ENCODE measurements around the gene ATG16L2. TPM values are rescaled to one million over a fixed set of nuclear protein-coding genes. Genes with fewer than 3 reads are reported as not detected.
A peak's percentile ranks its signal among the peaks of the same experiment; 100 is the strongest.

Gene ATG16L2
- total RNA-seq, 4 donors from 2014 or later = 8.3 to 27.9 (median 16.5) TPM

DNA sequence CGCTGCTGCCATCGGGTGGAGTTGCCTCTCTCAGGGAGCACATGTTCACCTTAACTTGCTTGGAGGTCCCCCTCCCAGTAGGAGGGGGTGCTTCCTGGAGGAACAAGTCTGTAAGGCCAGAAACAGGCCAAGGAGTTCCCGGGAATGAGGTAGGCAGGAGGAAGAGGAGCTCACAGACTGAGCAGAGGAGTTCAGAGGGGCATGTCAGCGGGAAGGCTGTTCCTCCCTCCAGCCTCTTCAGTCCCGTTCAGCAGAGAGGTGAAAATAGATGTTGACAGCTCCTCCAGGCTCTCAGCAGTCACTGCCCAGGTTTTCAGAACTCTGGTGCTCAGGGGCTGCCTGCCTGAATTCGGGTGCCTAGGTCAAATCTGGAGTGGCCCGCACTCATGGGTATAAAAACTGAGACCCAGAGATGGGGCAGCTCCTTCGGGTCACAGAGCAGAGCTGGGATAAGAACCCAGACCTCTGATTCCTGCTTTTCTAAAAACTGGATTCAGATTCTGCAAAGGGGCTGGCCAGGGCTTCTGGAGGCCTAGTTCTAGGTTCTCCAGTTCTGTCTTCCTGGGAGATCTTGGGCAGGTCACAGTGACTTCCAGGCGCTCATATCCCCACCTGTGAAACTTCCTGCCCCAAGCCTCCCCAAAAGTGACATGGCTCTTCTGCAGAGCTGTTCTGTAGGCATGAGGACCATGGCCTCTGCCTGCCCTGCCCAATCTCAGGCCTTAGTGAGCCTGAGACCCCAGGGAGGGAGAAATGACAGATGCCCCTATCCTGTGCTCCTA lies 18.3 kb downstream of the ATG16L2 start:
- peaks cover 2 to 59% (median 31%) of the 10 kb centered on the region in 3 donors for H3K4me1 ChIP-seq
- no peak overlapping the region for H3K4me3 ChIP-seq
- TF ChIP-seq, protein P1, sequence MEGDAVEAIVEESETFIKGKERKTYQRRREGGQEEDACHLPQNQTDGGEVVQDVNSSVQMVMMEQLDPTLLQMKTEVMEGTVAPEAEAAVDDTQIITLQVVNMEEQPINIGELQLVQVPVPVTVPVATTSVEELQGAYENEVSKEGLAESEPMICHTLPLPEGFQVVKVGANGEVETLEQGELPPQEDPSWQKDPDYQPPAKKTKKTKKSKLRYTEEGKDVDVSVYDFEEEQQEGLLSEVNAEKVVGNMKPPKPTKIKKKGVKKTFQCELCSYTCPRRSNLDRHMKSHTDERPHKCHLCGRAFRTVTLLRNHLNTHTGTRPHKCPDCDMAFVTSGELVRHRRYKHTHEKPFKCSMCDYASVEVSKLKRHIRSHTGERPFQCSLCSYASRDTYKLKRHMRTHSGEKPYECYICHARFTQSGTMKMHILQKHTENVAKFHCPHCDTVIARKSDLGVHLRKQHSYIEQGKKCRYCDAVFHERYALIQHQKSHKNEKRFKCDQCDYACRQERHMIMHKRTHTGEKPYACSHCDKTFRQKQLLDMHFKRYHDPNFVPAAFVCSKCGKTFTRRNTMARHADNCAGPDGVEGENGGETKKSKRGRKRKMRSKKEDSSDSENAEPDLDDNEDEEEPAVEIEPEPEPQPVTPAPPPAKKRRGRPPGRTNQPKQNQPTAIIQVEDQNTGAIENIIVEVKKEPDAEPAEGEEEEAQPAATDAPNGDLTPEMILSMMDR (IDR thresholded peaks at IDR 0.05) = no peak
- TF ChIP-seq POLR2A (IDR thresholded peaks at IDR 0.05) = no peak
- TF ChIP-seq POLR2AphosphoS5 (IDR thresholded peaks at IDR 0.05) = no peak
- no peak for TF ChIP-seq EP300 (IDR thresholded peaks at IDR 0.05)
- 20 to 56% methylated on average over 1 to 3 of the region's 9 CpGs for whole genome bisulfite sequencing, 2 donors (ENCODE audit: low coverage in 1 of 2)
- ATAC-seq = no peak
- H3K36me3 ChIP-seq = peaks cover 0 to 28% of the 10 kb centered on the region in 2 donors
- no peaks in the 10 kb centered on the region for H3K27me3 ChIP-seq
- H3K9me3 ChIP-seq = no peaks in the 10 kb centered on the region
- peak overlapping the region in 3 of 4 donors; percentile 66 to 77 (median 75) for H3K27ac ChIP-seq

DNA sequence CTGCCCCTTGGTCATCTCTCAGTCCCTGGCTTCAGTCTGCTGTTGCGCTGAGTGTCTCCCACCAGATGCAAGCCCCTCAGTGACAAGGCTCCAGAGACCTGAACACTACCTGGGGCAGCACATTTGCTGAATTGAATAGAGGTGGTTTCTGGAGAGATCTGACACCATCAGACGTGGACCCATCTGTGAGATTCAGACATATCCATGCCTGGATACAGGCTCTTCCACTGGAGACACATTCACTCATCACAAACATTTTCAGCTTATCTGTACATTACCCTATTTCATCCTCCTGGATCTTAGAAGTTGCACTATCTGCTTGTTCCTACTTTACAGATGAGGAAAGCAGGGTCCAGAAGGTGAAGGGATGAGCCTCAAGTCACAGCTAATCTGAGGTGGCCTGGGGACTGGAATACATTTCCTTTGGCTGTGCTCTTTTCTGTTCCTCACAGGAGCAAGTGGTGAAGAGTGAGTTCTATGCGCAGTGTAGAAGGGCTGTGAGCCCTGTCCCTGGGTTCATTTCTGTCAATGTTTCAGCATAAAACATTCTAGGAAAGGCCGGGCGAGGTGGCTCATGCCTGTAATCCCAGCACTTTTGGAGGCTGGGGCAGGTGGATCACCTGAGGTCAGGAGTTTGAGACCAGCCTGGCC lies 19.0 kb downstream of the ATG16L2 start:
- 80% methylated on average over 1 of the region's 5 CpGs; no CpG with 5 or more reads in 1 of the 2 donors for WGBS, 2 donors (ENCODE audit: low coverage in 1 of 2)
- H3K9me3 ChIP-seq = no peaks in the 10 kb centered on the region
- peaks cover 2 to 59% (median 31%) of the 10 kb centered on the region in 3 donors for H3K4me1 ChIP-seq

DNA sequence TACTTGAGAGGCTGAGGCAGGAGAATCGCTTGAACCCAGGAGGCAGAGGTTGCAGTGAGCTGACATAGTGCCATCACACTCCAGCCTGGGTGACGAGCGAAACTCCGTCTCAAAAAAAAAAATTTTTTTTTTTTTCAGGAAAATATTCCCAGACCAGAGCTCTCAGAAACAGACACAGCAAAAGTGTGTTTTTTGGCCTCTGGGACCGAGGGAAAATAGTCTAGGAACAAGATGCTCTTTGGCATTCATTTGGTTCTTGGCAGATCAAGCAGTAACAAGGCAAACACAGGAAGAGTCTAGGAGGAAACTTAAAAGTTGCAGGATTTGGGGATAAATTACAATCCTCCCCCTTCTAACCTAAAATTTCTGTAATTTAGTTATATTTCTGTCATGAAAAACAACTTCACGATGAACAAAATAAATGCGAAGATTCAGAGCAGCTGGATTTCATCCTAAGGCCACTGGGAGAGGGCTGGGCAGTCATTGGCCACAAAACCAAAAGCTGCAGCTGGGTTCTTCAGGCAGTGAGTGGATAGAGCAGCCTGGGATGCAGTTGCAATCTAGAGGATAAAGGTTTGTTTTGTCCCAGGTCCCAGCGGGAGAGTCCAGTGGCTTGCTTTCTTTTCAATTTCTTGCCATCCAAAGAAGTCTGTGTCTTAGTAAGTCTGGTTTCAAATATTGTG lies 19.7 kb downstream of the ATG16L2 start:
- ATAC-seq = no peak
- Histone ChIP-seq H3K9me3 (no peaks in the 10 kb centered on the region), H3K4me1 (peaks cover 2 to 59% (median 31%) of the 10 kb centered on the region in 3 donors), H3K36me3 (peaks cover 0 to 36% of the 10 kb centered on the region in 2 donors), H3K4me3 (no peak overlapping the region), H3K27me3 (no peaks in the 10 kb centered on the region), H3K27ac (peak overlapping the region in 3 of 4 donors; percentile 75 to 77 (median 75))
- TF ChIP-seq POLR2AphosphoS5 (IDR thresholded peaks at IDR 0.05) (peak; percentile 20), POLR2A (IDR thresholded peaks at IDR 0.05) (no peak)
- TF ChIP-seq, protein P1 (IDR thresholded peaks at IDR 0.05) = peak in 1 of 4 experiments; percentile 10
- 52 to 58% methylated on average over 7 to 8 of the region's 8 CpGs for WGBS, 2 donors (ENCODE audit: low coverage in 1 of 2)

More for the DNA sequence above, 19.0 kb downstream of the ATG16L2 start:
- no peak for TF ChIP-seq POLR2AphosphoS5 (IDR thresholded peaks at IDR 0.05)
- TF ChIP-seq EP300 (IDR thresholded peaks at IDR 0.05) = no peak
- TF ChIP-seq, protein P1 (IDR thresholded peaks at IDR 0.05) = no peak
- no peak for TF ChIP-seq POLR2A (IDR thresholded peaks at IDR 0.05)
- no peaks in the 10 kb centered on the region for H3K27me3 ChIP-seq
- peaks cover 0 to 35% of the 10 kb centered on the region in 2 donors for H3K36me3 ChIP-seq
- H3K27ac ChIP-seq = peak overlapping the region in 3 of 4 donors; percentile 66 to 77 (median 75)
- ATAC-seq = no peak
- no peak overlapping the region for H3K4me3 ChIP-seq

DNA sequence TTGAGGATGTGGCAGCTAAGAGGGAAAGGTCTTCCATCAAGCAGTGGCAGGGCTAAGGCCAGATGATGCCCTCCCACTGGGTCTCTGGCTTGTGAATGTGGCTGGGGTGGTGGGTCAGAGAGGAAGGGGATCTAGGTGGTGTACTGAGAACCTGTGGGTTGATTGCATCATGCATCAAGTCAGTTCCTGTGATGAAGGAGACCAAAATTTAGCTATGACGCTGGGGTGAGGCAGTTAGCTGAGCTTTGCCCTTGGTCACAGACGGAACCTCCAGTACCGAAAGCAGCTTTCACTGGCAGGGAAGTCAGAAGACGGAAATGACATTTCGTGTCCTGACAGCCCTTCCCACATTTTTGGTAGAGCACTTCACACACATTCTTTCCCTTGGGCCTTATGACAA lies 20.7 kb downstream of the ATG16L2 start:
- H3K27me3 ChIP-seq = no peaks in the 10 kb centered on the region
- H3K4me3 ChIP-seq = no peak overlapping the region
- ATAC-seq = no peak
- H3K36me3 ChIP-seq = peaks cover 0 to 36% of the 10 kb centered on the region in 2 donors
- H3K4me1 ChIP-seq = peaks cover 2 to 59% (median 31%) of the 10 kb centered on the region in 3 donors
- TF ChIP-seq, protein P1 (IDR thresholded peaks at IDR 0.05) = no peak
- TF ChIP-seq EP300 (IDR thresholded peaks at IDR 0.05) (no peak), POLR2AphosphoS5 (IDR thresholded peaks at IDR 0.05) (no peak), POLR2A (IDR thresholded peaks at IDR 0.05) (no peak)
- 80% methylated on average over 2 to 5 of the region's 5 CpGs for WGBS, 2 donors (ENCODE audit: low coverage in 1 of 2)
- H3K27ac ChIP-seq = peak overlapping the region; percentile 19 to 77 (median 75)
- no peaks in the 10 kb centered on the region for H3K9me3 ChIP-seq
